Measurements from ENCODE around the gene BCAT1. TPM values are rescaled to one million over a fixed set of nuclear protein-coding genes. Genes with fewer than 3 reads are reported as not detected.

Gene BCAT1
- total and polyA plus RNA-seq, 12 donors: 0.95 to 17.0 (median 2.7) TPM

DNA sequence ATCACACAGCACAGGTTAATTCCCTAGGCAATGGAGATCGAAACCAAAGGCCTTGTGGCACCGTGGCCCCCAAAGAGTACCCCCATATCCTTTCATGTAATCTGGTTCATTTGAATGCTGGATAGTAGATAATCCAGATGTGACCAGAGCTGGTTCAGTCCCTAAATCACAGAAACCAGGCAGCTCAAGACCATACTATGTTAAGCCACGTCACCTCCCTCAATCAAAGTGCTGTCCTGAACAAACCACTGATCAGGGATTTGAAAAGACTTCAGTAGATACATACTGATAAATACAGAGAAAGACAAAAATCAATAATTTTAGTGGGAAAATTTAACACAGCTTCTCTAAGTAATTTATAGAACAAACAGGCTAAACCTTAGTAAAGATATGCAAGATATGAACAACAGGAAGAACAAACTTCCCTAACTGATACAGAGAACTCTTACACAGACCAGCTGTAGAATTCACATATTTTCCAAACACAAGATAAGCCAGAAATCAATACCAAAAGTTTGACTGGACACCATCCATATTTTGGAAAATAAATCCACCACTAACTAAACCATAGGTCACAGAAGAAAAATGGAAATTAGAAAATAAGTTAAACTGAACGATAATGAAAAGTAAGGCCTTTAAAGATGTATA lies 67.1 kb downstream of the BCAT1 start:
- ATAC-seq (no peak), DNase-seq (no peak)
- Histone ChIP-seq H3K4me3 (no peak overlapping the region), H3K27me3 (no peaks in the 10 kb centered on the region), H3K36me3 (peaks cover 0 to 27% (median 0%) of the 10 kb centered on the region in 9 donors), H3K9me3 (no peaks in the 10 kb centered on the region), H3K27ac (no peak overlapping the region), H3K4me1 (no peaks in the 10 kb centered on the region)
- WGBS, 2 donors: 89 to 91% methylated on average over 4 of the region's 4 CpGs
- intact Hi-C loops (cut with DNase I): no loop called here
- TF ChIP-seq, protein P1, sequence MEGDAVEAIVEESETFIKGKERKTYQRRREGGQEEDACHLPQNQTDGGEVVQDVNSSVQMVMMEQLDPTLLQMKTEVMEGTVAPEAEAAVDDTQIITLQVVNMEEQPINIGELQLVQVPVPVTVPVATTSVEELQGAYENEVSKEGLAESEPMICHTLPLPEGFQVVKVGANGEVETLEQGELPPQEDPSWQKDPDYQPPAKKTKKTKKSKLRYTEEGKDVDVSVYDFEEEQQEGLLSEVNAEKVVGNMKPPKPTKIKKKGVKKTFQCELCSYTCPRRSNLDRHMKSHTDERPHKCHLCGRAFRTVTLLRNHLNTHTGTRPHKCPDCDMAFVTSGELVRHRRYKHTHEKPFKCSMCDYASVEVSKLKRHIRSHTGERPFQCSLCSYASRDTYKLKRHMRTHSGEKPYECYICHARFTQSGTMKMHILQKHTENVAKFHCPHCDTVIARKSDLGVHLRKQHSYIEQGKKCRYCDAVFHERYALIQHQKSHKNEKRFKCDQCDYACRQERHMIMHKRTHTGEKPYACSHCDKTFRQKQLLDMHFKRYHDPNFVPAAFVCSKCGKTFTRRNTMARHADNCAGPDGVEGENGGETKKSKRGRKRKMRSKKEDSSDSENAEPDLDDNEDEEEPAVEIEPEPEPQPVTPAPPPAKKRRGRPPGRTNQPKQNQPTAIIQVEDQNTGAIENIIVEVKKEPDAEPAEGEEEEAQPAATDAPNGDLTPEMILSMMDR (IDR thresholded peaks at IDR 0.05): no peak

DNA sequence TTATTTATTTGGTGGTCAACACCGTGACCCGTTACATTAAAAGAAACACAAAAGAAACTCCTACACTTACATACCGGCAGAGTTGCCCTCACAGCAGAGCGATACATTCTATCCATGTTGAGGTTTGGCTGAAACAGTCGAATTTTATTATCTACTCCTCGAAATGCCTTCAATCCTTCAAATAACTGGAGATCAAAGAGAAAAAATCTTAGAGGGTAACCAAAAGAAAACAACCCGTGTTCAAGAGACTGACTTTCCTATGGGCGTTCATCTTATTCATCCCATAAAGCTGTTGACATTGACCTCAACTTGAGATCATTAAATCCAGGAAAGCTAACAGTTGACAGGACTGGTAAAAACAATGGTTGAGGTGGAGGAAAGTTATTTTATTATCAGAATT lies 67.7 kb downstream of the BCAT1 start:
- TF ChIP-seq, protein P1 (IDR thresholded peaks at IDR 0.05): no peak
- Histone ChIP-seq H3K9me3 (no peaks in the 10 kb centered on the region), H3K27ac (no peak overlapping the region), H3K27me3 (no peaks in the 10 kb centered on the region), H3K4me3 (no peak overlapping the region), H3K4me1 (no peaks in the 10 kb centered on the region), H3K36me3 (peaks cover 0 to 27% (median 0%) of the 10 kb centered on the region in 9 donors)
- ATAC-seq: no peak
- intact Hi-C loops (cut with DNase I): no loop called here
- WGBS, 2 donors: 92 to 94% methylated on average over 8 of the region's 8 CpGs
- DNase-seq: no peak

DNA sequence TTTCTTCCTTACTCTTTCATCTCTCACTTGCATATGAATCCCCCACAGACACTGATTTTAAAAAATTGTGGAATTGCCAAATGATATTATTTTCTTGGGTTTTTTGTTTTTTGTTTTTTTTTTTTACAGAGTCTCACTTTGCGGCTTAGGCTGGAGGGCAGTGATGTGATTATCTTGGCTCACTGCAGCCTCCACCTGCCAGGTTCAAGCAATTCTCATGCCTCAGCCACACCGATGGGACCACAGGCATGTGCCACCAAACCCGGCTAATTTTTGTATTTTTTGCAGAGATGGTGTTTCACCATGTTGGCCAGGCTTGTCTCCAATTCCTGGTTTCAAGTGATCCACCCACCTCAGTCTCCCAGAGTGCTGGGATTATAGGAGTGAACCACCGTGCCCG lies 68.2 kb downstream of the BCAT1 start:
- DNase-seq (no peak), ATAC-seq (no peak)
- peaks cover 0 to 27% (median 0%) of the 10 kb centered on the region in 9 donors for H3K36me3 ChIP-seq
- 96 to 97% methylated on average over 5 of the region's 5 CpGs for WGBS, 2 donors
- no peaks in the 10 kb centered on the region for H3K9me3 ChIP-seq
- H3K27me3 ChIP-seq: no peaks in the 10 kb centered on the region
- H3K4me3 ChIP-seq: no peak overlapping the region
- H3K27ac ChIP-seq: no peak overlapping the region
- no peaks in the 10 kb centered on the region for H3K4me1 ChIP-seq
- TF ChIP-seq, protein P1 (IDR thresholded peaks at IDR 0.05): no peak
- intact Hi-C loops (cut with DNase I): no loop called here

DNA sequence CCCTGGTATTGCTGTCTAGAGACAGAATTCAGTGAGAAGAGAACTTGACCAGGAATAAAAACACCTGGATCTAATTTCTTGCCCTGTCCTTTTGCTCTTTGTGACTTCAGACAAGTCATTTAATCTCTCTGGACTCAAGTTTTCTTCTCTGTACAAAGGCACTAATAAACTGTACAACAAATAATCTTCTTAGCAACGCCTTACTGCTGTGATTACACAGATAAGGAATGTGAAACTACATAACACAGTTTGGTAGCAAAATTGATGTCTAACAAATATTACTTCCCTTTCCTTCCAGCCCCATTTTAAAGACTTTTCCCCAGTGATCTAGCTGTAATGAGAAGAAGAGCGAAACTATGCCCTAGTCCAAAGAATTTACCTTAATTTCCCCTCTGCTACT lies 69.3 kb downstream of the BCAT1 start:
- Histone ChIP-seq H3K4me3 (no peak overlapping the region), H3K27ac (no peak overlapping the region), H3K4me1 (no peaks in the 10 kb centered on the region), H3K27me3 (no peaks in the 10 kb centered on the region), H3K36me3 (peaks cover 0 to 33% (median 0%) of the 10 kb centered on the region in 9 donors), H3K9me3 (no peaks in the 10 kb centered on the region)
- WGBS, 2 donors: 72% methylated on average over 2 of the region's 2 CpGs
- DNase-seq: no peak
- intact Hi-C loops (cut with DNase I): no loop called here
- TF ChIP-seq, protein P1 (IDR thresholded peaks at IDR 0.05): no peak
- ATAC-seq: no peak

Measured in heart right ventricle (tissue), 16 donors.